ENCODE results near the gene DEPDC7. TPM values are rescaled to one million over a fixed set of nuclear protein-coding genes. Genes with fewer than 3 reads are reported as not detected.

The DEPDC7 gene
- total RNA-seq, 1 experiment from 2014 or later = 4.4 TPM

DNA sequence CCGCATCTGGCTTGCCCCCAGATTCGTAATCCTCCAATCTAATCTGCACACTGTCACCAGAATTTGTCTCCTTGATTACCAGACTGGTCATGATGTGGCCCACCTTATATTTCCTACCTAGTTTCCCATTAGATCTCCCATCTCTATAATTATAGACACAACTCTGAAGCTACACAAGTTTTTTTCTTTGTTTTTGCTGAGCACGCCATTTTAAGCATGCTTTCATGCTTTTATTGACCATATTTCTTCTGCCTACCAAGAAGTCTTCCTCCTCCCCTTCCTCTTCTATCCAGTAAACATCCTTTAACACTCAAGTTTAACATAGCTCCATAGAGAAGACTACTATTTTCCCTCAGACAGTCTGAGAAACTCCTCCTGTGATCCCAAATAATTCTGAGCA is 24.3 kb upstream of the DEPDC7 start:
- H3K79me1 ChIP-seq (ENCODE audit: insufficient read depth, low read depth, low read length, poor library complexity, severe bottlenecking) = no peaks in the 10 kb centered on the region
- no peaks in the 10 kb centered on the region for H3K79me2 ChIP-seq (ENCODE audit: insufficient read depth, low read length)
- TF ChIP-seq, protein P1, sequence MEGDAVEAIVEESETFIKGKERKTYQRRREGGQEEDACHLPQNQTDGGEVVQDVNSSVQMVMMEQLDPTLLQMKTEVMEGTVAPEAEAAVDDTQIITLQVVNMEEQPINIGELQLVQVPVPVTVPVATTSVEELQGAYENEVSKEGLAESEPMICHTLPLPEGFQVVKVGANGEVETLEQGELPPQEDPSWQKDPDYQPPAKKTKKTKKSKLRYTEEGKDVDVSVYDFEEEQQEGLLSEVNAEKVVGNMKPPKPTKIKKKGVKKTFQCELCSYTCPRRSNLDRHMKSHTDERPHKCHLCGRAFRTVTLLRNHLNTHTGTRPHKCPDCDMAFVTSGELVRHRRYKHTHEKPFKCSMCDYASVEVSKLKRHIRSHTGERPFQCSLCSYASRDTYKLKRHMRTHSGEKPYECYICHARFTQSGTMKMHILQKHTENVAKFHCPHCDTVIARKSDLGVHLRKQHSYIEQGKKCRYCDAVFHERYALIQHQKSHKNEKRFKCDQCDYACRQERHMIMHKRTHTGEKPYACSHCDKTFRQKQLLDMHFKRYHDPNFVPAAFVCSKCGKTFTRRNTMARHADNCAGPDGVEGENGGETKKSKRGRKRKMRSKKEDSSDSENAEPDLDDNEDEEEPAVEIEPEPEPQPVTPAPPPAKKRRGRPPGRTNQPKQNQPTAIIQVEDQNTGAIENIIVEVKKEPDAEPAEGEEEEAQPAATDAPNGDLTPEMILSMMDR (conservative IDR thresholded peaks at IDR 0.05) = no peak
- no peak overlapping the region for H3K23ac ChIP-seq (ENCODE audit: insufficient read length, low read depth, low read length)
- no peak overlapping the region for H2BK15ac ChIP-seq (ENCODE audit: low read depth, low read length)
- H4K8ac ChIP-seq (replicated peaks; ENCODE audit: insufficient read length, low read depth, low read length) = no peak overlapping the region
- H3K4me1 ChIP-seq (ENCODE audit: insufficient read depth, low read length) = no peaks in the 10 kb centered on the region
- H2BK5ac ChIP-seq (ENCODE audit: insufficient read length, low read length) = no peak overlapping the region
- no peaks in the 10 kb centered on the region for H3K9me3 ChIP-seq (ENCODE audit: control insufficient read depth, low read depth, low read length)
- H3K9ac ChIP-seq (ENCODE audit: extremely low read depth, insufficient read length, low read length) = no peak overlapping the region
- H3K4ac ChIP-seq (ENCODE audit: low read depth, low read length) = no peak overlapping the region
- no peak overlapping the region for H3K27ac ChIP-seq (ENCODE audit: insufficient read length, low read depth, low read length)
- WGBS (ENCODE audit: extremely low coverage, insufficient read length, low lambda C conversion rate) = no CpG with 5 or more reads among the region's 3 CpGs
- Mint-ChIP-seq H3K27ac (no peak overlapping the region), H3K4me1 (peaks cover 0 to 5% of the 10 kb centered on the region in 2 experiments; a peak in 2 of 4 replicates), H3K27me3 (ENCODE audit: low read depth) (peaks cover 2% of the 10 kb centered on the region; the same call in 1 of the 2 replicates), H3K36me3 (ENCODE audit: insufficient read depth in 1 of 3, low read depth in 3 of 3) (peaks cover 0 to 3% (median 0%) of the 10 kb centered on the region in 3 experiments; a peak in 3 of 7 replicates), H3K9me3 (peaks cover 7 to 20% of the 10 kb centered on the region in 2 experiments), H3K4me3 (no peak overlapping the region)
- no peak overlapping the region for H4K91ac ChIP-seq (ENCODE audit: insufficient read length, low read depth, low read length)
- H3K27me3 ChIP-seq (ENCODE audit: insufficient read depth, low read length) = no peaks in the 10 kb centered on the region
- H3K14ac ChIP-seq (ENCODE audit: insufficient read depth, low read length) = no peak overlapping the region
- H3K23me2 ChIP-seq (ENCODE audit: insufficient read length, low read depth, low read length, poor library complexity, severe bottlenecking) = no peaks in the 10 kb centered on the region
- H3K4me2 ChIP-seq (ENCODE audit: insufficient read depth, insufficient read length, low read length) = no peak overlapping the region
- no peak overlapping the region for H3K56ac ChIP-seq (ENCODE audit: insufficient read length, low read depth, low read length)
- no peak overlapping the region for H2BK20ac ChIP-seq (ENCODE audit: low read depth, low read length, poor library complexity, severe bottlenecking)
- H2AK5ac ChIP-seq (ENCODE audit: insufficient read length, low read length) = no peak overlapping the region
- no peak overlapping the region for H3K18ac ChIP-seq (ENCODE audit: insufficient read length, low read depth, low read length)
- H2AFZ ChIP-seq (ENCODE audit: low read length) = no peak overlapping the region
- no peak for DNase-seq
- H3T11ph ChIP-seq (ENCODE audit: low read length) = no peak overlapping the region
- no peak overlapping the region for H2BK12ac ChIP-seq (ENCODE audit: insufficient read length, low read depth, low read length)
- H4K5ac ChIP-seq (ENCODE audit: insufficient read length, low read depth, low read length) = no peak overlapping the region
- no peak overlapping the region for H2BK120ac ChIP-seq (ENCODE audit: low read depth, low read length, poor library complexity, severe bottlenecking)
- no peaks in the 10 kb centered on the region for H4K20me1 ChIP-seq (ENCODE audit: control insufficient read depth, insufficient read depth, insufficient read length)

Data from H9 (cell line).